ENCODE data around the gene TSHZ2.
"Not testable (repeated sequence)": the region's sequence is repeated elsewhere in the genome, so short reads cannot be mapped to it uniquely, and the experiment has no call there.

The TSHZ2 gene

GRCh38 chr20:53422039-53422438, 449.9 kb downstream of the TSHZ2 start:
- DNase-seq (ENCODE audit: low read depth) = no peak

- no peak for DNase-seq (ENCODE audit: low read depth)
Measured at GRCh38 chr20:53423587-53424146, 451.5 kb downstream of the TSHZ2 start.

- DNase-seq (ENCODE audit: low read depth) = no peak
Measured at GRCh38 chr20:53425481-53425880, 453.3 kb downstream of the TSHZ2 start.

GRCh38 chr20:53425941-53426340, 453.8 kb downstream of the TSHZ2 start:
- no peak for DNase-seq (ENCODE audit: low read depth)

- no peak for DNase-seq (ENCODE audit: low read depth)
Measured at GRCh38 chr20:53426766-53427312, 454.7 kb downstream of the TSHZ2 start.

GRCh38 chr20:53427951-53428350, 455.8 kb downstream of the TSHZ2 start:
- no peak for DNase-seq (ENCODE audit: low read depth)

GRCh38 chr20:53428588-53428987, 456.4 kb downstream of the TSHZ2 start:
- DNase-seq (ENCODE audit: low read depth) = no peak

GRCh38 chr20:53428996-53429395, 456.8 kb downstream of the TSHZ2 start:
- no peak for DNase-seq (ENCODE audit: low read depth)

- no peak for DNase-seq (ENCODE audit: low read depth)
Measured at GRCh38 chr20:53434662-53435061, 462.5 kb downstream of the TSHZ2 start.

GRCh38 chr20:53436927-53437326, 464.8 kb downstream of the TSHZ2 start:
- DNase-seq (ENCODE audit: low read depth) = not testable (repeated sequence)

- DNase-seq (ENCODE audit: low read depth) = no peak
Measured at GRCh38 chr20:53438368-53438767, 466.2 kb downstream of the TSHZ2 start.

GRCh38 chr20:53439046-53439445, 466.9 kb downstream of the TSHZ2 start:
- no peak for DNase-seq (ENCODE audit: low read depth)

- DNase-seq (ENCODE audit: low read depth) = no peak
Measured at GRCh38 chr20:53439616-53440015, 467.5 kb downstream of the TSHZ2 start.

GRCh38 chr20:53444401-53445149, 472.4 kb downstream of the TSHZ2 start:
- DNase-seq (ENCODE audit: low read depth) = no peak

GRCh38 chr20:53445321-53445731, 473.2 kb downstream of the TSHZ2 start:
- DNase-seq (ENCODE audit: low read depth) = no peak

- DNase-seq (ENCODE audit: low read depth) = no peak
Measured at GRCh38 chr20:53445932-53446331, 473.8 kb downstream of the TSHZ2 start.

- no peak for DNase-seq (ENCODE audit: low read depth)
Measured at GRCh38 chr20:53447316-53447715, 475.2 kb downstream of the TSHZ2 start.

- no peak for DNase-seq (ENCODE audit: low read depth)
Measured at GRCh38 chr20:53448426-53448825, 476.3 kb downstream of the TSHZ2 start.

- DNase-seq (ENCODE audit: low read depth) = no peak
Measured at GRCh38 chr20:53448875-53449274, 476.7 kb downstream of the TSHZ2 start.

GRCh38 chr20:53453076-53453475, 480.9 kb downstream of the TSHZ2 start:
- no peak for DNase-seq (ENCODE audit: low read depth)

GRCh38 chr20:53454675-53455276, 482.6 kb downstream of the TSHZ2 start:
- no peak for DNase-seq (ENCODE audit: low read depth)

- no peak for DNase-seq (ENCODE audit: low read depth)
Measured at GRCh38 chr20:53463101-53463972, 491.2 kb downstream of the TSHZ2 start.
